ENCODE measurements around the gene GCDH.
A peak's percentile ranks its signal among the peaks of the same experiment; 100 is the strongest.

GCDH gene

DNA sequence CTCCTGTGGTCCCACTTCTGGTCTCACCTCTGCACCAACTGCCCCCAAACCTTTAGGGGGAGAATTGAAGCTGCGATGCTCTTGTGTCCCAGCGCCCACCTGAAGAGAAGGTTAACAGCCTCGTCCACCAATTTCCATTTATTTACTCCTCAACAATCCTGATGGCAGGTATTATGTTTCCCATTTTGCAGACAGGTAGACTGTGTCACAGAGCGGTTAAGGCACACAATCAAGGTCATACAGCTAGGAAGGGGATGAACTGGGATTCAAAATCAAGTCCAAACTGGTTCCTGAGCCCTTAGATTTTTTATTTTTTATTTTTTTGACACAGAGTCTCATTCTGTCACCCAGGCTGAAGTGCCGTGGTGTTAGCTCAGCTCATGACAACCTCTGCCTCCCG, 15.9 kb upstream of the GCDH start:
- TF ChIP-seq, protein P1, sequence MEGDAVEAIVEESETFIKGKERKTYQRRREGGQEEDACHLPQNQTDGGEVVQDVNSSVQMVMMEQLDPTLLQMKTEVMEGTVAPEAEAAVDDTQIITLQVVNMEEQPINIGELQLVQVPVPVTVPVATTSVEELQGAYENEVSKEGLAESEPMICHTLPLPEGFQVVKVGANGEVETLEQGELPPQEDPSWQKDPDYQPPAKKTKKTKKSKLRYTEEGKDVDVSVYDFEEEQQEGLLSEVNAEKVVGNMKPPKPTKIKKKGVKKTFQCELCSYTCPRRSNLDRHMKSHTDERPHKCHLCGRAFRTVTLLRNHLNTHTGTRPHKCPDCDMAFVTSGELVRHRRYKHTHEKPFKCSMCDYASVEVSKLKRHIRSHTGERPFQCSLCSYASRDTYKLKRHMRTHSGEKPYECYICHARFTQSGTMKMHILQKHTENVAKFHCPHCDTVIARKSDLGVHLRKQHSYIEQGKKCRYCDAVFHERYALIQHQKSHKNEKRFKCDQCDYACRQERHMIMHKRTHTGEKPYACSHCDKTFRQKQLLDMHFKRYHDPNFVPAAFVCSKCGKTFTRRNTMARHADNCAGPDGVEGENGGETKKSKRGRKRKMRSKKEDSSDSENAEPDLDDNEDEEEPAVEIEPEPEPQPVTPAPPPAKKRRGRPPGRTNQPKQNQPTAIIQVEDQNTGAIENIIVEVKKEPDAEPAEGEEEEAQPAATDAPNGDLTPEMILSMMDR (conservative IDR thresholded peaks at IDR 0.05; ENCODE audit: low read depth, low read length), result no peak
- no peak for DNase-seq (ENCODE audit: low read depth)
- H3K4me3 ChIP-seq (ENCODE audit: low read length), result no peak overlapping the region

DNA sequence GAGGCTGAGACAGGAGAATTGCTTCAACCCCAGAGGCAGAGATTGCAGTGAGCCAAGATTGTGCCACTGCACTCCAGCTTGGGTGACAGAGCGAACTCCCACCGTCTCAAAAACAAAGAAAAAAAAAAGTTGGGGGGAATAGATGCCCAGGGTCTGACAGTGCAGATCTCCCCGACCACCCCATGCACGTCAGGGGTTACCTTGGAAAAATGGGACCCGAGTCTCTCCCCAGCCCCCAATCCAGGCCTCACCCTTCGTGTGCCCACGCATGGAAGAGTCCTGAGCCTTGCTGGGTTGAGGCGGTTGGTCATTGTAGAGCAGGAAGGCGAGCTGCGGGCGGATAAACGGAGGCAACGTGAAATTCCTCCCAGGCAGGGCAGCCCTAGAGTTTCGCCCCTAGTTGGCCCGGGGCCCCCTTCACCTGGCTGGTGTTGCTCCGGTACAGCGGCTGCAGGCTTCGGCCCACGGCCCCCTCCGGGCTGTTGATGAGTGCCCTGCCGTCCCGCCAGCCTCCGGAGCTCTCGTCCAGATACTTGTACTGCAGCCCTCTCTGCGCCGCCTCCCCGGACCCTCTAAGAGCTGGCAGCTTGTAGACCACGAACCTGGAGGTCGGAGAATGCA, 10.3 kb upstream of the GCDH start:
- peak overlapping the region; percentile 80 for H3K4me3 ChIP-seq (ENCODE audit: low read length)
- DNase-seq (ENCODE audit: low read depth), result no peak
- TF ChIP-seq, protein P1 (conservative IDR thresholded peaks at IDR 0.05; ENCODE audit: low read depth, low read length), result no peak

DNA sequence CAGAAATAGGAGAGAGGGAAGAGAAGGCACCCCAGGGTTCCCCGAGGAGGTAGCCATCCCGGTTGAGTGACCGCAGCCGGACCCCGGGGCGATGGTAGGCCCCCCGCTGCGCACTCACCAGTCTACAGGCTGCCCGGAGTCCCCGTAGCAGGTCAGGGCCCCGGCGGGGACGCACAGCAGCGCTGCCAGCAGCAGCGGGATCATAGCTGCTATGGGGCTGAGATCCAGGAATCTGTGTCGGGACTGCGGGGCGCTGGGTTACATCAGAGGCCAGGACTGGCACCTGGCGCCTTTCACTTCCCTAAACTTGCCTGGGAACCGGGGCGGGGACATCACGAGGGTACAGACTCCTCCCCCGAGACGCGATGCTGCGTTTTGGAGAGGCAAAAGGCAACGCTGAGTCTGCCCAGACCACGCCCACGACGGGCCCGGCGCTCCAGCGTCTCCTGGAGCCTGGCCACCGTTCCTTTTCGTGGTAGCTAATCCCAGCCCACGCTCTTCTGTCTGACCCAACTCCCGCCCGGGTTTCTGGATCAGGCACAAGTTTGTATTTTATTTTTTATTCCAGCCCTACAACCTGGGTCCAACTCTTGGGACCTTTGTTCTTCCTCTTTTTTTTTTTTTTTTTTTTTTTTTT, 9.7 kb upstream of the GCDH start, which contains the start of gene DNASE2:
Gene DNASE2 (minus strand): TSS at position 278 of the 637 bp plus-strand sequence. CDS start 74 bp downstream, at position 204.
- TF ChIP-seq, protein P1 (conservative IDR thresholded peaks at IDR 0.05; ENCODE audit: low read depth, low read length), result no peak
- peak; percentile 79 for DNase-seq (ENCODE audit: low read depth)
- H3K4me3 ChIP-seq (ENCODE audit: low read length), result peak within 1 kb of the TSS; percentile 80

DNA sequence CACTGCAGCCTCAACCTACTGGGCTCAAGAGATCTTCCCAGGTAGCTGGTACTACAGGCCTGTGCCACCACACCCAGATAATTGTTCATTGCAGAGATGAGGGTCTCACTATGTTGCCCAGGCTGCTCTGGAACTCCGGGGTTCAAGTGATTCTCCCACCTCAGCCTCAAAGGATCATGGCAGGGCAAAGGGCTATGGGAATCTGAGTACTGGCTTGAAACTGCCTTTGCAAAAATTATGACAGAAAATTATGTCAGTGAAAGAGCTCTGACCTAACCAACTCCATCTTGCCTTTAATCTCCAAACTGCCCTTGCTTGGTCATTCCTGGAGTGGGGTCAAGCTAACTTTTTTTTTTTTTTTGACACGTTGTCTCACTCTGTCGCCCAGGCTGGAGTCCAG, 8.4 kb upstream of the GCDH start:
- TF ChIP-seq, protein P1 (conservative IDR thresholded peaks at IDR 0.05; ENCODE audit: low read depth, low read length), result no peak
- H3K4me3 ChIP-seq (ENCODE audit: low read length), result no peak overlapping the region
- no peak for DNase-seq (ENCODE audit: low read depth)

DNA sequence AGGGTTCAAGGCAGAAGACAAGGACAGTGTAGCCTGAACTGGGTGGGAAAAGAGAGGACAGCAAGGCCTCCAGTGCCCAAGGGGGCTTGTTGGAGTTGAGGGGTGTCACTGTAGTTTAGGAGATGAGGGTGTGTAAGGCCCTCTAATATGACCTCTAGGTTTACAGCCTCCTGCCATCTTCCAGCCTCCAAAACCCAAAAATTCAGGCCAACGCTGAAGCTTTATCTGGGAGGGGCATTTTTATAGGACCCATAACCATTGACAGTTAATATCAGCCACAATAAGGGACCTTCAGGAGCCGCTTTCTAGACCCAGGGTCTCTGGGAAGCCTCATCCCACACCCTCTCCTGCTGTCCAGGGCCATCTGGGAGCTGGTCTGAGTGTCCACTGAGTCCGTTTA, 6.8 kb upstream of the GCDH start:
- no peak for DNase-seq (ENCODE audit: low read depth)
- H3K4me3 ChIP-seq (ENCODE audit: low read length), result no peak overlapping the region
- TF ChIP-seq, protein P1 (conservative IDR thresholded peaks at IDR 0.05; ENCODE audit: low read depth, low read length), result no peak

DNA sequence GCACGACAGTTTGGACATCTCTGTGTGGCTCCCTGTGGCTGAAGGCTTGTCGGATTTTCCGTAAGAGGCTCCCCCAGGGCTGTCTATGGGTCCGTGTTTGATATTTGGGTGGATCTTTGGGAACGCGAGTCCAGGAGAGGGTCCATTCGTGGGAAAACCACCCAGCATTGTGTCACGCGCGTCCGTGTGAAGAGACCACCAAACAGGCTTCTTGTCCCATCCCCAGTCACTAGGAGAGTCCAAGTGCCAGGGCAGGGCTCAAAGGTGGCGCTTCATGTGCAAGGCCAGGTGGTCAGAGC, 6.4 kb upstream of the GCDH start:
- DNase-seq (ENCODE audit: low read depth), result no peak
- no peak overlapping the region for H3K4me3 ChIP-seq (ENCODE audit: low read length)
- TF ChIP-seq, protein P1 (conservative IDR thresholded peaks at IDR 0.05; ENCODE audit: low read depth, low read length), result no peak

Measured in retinal pigment epithelial cell (primary cell).